GM13977 (cell line): Measurements from ENCODE around the gene GPR25.

Experiments used
- DNase-seq: peaks from one replicate; pipeline ENCODE4 v3.0.0; 2012; ENCODE audit warnings: low spot score
- in situ Hi-C: fragments of 300-500 bp; cut with MboI; formaldehyde crosslinking; loops from one replicate; pipeline ENCODE4 v1.12.0; 2022; ENCODE audit warnings: low sequenced_read_pairs, low pct_unique_long_range_greater_than_20kb, mixed read lengths, inconsistent platforms; ENCODE audit not compliant: unreplicated experiment
- TF ChIP-seq, protein P1 (sequence below): IDR thresholded peaks from 2 replicates; pipeline ENCODE4 v1.5.1; 2012; ENCODE audit warnings: mild to moderate bottlenecking, control low read depth; ENCODE audit not compliant: insufficient read depth; ENCODE audit errors: extremely low read depth, missing control alignments

Gene GPR25

DNA sequence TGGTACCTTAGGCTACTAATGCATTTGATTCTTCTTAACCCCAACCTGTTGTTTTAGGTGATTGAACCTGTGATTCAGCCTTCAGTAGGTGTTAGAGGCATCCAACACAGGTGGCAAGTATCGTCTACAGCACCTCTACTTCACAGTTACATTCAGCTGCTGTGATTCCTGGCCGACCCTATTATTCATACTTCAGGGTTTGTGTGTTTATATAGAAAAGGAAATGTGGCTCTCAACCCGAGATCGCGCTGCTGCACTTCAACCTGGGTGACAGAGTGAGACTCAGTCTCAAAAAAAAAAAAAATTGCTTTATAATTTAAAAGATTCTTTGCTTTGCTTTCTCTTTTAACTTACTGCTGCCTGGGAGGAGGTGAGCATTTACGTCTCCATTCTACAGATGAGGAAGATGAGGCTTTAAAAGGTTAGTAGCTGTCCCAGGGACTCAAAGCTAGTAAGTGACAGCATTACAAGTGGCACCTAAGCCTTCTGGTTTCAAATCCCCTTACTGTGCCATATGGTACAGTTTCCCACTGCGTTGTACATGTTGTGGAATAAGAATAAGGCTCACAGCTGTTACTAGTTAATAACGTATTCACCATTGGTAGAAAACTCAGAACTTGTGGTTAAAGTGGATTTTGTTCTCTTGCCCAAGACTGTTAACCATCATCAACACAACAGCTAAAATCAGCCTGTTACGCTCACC is 9.9 kb upstream of the GPR25 start:
- in situ Hi-C loops: no loop called here
- DNase-seq: no peak

DNA sequence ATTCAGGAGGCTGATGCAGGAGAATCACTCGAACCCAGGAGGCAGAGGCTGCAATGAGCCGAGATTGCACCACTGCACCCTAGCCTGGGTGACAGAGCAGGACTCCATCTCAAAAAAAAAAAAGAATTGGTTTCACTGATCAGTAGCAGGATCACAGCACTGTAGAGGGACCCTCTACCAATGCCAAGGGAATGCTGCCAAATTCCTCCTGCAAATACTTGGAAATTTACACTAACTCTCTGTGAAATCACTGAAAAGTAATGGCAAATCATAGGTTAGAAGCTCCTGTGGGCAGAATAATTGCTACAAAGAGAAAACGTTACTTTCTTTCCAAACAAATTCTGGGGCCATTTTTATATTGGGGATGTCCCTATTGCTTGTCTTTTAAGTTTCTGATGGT is 6.7 kb upstream of the GPR25 start:
- in situ Hi-C loops: no loop called here

More for the DNA sequence above, 9.9 kb upstream of the GPR25 start:
- TF ChIP-seq, protein P1, sequence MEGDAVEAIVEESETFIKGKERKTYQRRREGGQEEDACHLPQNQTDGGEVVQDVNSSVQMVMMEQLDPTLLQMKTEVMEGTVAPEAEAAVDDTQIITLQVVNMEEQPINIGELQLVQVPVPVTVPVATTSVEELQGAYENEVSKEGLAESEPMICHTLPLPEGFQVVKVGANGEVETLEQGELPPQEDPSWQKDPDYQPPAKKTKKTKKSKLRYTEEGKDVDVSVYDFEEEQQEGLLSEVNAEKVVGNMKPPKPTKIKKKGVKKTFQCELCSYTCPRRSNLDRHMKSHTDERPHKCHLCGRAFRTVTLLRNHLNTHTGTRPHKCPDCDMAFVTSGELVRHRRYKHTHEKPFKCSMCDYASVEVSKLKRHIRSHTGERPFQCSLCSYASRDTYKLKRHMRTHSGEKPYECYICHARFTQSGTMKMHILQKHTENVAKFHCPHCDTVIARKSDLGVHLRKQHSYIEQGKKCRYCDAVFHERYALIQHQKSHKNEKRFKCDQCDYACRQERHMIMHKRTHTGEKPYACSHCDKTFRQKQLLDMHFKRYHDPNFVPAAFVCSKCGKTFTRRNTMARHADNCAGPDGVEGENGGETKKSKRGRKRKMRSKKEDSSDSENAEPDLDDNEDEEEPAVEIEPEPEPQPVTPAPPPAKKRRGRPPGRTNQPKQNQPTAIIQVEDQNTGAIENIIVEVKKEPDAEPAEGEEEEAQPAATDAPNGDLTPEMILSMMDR: no peak

DNA sequence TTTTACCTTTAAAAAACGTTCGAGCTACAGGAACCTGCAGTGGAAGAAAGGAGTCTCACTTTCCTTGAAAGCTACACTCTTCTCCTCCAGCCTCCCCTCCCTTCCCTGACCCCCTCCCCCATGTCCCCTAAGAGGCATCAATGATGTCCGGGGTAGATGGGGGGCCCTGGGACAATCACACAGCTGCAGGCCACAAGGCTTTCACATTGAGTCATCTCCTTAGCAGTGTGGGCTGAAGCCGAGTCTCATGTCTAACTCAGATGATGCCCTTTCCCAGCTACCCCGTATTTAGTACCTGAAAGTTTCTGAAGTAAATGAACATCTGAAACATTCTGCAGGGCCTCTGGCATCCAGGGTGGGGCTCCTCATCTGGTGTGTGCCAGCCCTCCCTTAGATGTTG is 6.3 kb upstream of the GPR25 start:
- TF ChIP-seq, protein P1: no peak
- peak; percentile 80 for DNase-seq
- in situ Hi-C loops: no loop called here

More for the DNA sequence above, 6.7 kb upstream of the GPR25 start:
- TF ChIP-seq, protein P1: no peak
- DNase-seq: no peak

DNA sequence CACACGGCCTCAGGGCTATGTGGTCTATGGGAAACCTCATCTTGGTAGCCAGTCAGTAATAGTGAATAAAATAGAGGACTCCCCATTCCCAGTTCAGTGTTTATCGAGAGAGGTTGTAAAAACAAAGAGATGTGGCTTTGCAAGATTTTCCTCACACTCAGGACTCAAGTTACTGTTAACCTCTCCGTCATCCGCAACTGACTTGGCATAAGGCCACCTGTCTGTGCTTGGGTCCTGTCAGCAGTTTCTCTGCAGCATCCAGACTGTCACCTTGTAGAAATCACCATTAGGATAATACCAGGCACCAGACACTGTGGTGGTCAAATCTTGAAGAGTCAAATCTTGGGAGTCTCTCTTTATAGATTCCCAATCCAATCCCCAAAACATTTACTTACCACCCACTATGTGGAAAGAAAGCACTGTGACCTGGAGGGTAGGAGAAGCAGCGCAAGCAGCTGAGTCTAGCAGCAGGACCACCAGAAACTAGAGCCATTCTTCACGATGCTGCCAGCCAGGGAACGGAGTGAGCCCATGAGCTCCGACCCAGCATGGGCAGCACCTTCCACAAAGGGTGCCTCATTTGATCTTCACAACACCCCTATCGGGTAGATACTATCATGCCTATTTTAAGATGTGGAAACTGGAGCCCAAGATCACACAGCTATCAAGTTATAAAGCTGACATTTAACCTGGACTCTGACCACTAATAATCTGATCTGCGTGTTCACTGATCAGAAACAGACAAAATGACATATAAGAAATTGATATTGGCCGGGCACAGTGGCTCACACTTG is 5.6 kb upstream of the GPR25 start:
- DNase-seq: peak; percentile 25
- in situ Hi-C loops: no loop called here
- TF ChIP-seq, protein P1: no peak

DNA sequence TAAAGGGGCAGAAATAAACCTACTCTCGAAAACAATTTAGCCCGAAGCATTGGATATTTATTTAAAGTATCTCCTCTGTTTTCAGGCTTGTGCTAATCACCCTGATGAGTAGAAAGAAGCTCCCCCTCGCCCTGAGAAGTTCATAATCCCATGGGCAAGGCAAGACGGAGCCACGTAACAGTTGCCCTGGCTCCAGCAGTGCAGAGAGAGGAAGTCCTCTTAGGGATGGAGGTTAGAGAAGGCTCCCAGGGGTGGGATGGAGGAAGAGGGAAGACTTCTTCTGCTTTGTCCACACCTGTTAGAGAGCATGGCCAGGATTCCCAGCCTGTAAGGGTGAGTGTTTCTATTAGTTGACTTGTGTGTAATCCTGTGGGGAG is 3.4 kb upstream of the GPR25 start:
- TF ChIP-seq, protein P1: no peak
- no peak for DNase-seq
- in situ Hi-C loops: no loop called here

DNA sequence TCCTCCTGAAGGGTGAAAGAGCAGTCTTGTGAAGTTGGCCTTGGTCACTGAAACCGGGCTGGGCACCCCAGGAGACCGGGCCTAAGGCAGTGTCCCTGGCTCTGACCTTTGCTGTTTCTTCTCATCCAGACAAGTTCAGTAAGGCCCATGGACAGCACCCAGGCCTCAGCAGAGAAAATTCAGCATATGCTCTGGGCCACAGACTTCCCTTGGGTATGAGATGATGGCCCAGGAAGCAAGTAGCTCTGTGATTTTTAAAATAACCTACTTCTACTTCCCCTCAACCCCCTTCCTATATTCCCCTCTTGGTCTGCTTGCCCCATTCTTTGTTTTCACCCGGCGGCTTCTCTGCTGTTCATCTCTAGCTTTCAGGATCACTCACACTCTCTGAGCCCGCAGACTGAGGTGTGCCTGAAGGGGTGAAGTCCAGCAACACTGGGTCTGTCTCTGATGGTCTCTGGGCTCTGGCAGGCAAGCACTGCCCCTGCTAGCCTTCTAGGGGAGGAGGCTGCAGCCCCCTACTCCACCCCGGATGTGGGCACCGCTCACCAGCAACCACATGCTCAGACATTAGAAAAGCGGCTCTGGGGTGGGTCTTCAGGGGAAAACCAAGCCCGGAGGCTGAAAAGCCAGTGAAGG is 2.9 kb upstream of the GPR25 start:
- in situ Hi-C loops: no loop called here
- TF ChIP-seq, protein P1: no peak
- DNase-seq: peak; percentile 70
